HFFc6 (cell line): Measurements from ENCODE around the gene TP53RK. TPM values are rescaled to one million over a fixed set of nuclear protein-coding genes. Genes with fewer than 3 reads are reported as not detected.
A peak's percentile ranks its signal among the peaks of the same experiment; 100 is the strongest.

ENCODE experiments used
- DNase-seq: peaks from one replicate; pipeline ENCODE4 v3.0.0-alpha.2; 2018
- H3K27ac Mint-ChIP-seq: 2 replicates; pipeline ENCODE4 v1.8.0; 2020; ENCODE audit warnings: mild to moderate bottlenecking, mixed read lengths
- H3K27me3 Mint-ChIP-seq: 2 replicates; pipeline ENCODE4 v1.8.0; 2021; ENCODE audit warnings: mild to moderate bottlenecking, moderate library complexity, mixed read lengths; ENCODE audit not compliant: insufficient read depth
- H3K36me3 Mint-ChIP-seq: 2 replicates; pipeline ENCODE4 v1.8.0; 2021; ENCODE audit warnings: low read depth, mixed read lengths
- H3K4me1 Mint-ChIP-seq: 2 replicates; pipeline ENCODE4 v1.8.0; 2020; ENCODE audit warnings: low read depth, mixed read lengths
- H3K4me3 Mint-ChIP-seq: 2 replicates; pipeline ENCODE4 v1.8.0; 2020; ENCODE audit warnings: mild to moderate bottlenecking, moderate library complexity, mixed read lengths
- H3K9me3 Mint-ChIP-seq: 2 replicates; pipeline ENCODE4 v1.8.0; 2020; ENCODE audit warnings: mild to moderate bottlenecking, mixed read lengths
- total RNA-seq, 6 experiments: library from RNA; stranded (reverse); fragmentation: NEBNext Ultra II Directional; extraction: Animal tissue kit (Norgen Biotek cat#: 25700); gene quantifications; 2 replicates in 1 of 6; 3 replicates in 5 of 6; pipeline ENCODE4 v1.2.3, GENCODE V29; 2021
- TF ChIP-seq, protein P1 (sequence below): fragments of 200-600 bp; sonication (generic); IDR thresholded peaks from 2 replicates; pipeline ENCODE4 v1.5.0; 2021; ENCODE audit warnings: antibody characterized with exemption, mild to moderate bottlenecking

TP53RK gene
- total RNA-seq, 6 experiments from 2014 or later, result 14.8 to 20.0 (median 15.8) TPM

DNA sequence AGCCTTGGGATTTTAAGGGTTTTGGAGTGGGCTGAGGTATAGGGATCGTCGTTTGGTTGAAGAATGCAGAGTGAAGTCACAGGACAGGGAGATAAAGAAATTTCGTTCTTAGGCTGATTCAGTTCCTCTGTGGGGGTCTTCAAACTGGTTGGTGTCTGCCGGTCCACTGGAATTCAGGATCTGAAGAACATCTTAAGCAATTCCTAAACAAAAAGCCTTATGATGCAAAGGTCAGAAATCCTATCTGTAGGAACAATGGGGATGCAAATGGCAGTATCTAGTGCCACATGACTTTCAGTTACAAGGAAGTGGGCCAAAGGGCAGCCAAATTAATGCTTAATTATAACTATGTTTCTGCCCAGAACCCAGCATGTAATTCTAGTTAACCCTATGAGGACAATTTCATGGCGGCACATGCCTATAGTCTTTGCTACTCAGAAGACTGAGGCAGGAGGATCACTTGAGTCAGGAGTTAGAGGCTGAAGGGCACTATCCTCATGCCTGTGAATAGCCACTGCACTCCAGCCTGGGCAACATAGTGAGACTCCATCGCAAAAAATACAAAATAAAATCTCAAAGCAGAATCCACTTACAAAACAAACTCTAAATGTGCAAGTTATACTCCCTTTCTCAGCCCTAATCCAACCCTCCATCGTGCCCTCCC is 15.6 kb upstream of the TP53RK start:
- Mint-ChIP-seq H3K27ac (no peak overlapping the region), H3K27me3 (peaks cover 7% of the 10 kb centered on the region), H3K36me3 (peaks cover 8% of the 10 kb centered on the region; the same call in 1 of the 2 replicates), H3K4me1 (peaks cover 16% of the 10 kb centered on the region), H3K9me3 (peaks cover 6% of the 10 kb centered on the region), H3K4me3 (no peak overlapping the region)
- TF ChIP-seq, protein P1, sequence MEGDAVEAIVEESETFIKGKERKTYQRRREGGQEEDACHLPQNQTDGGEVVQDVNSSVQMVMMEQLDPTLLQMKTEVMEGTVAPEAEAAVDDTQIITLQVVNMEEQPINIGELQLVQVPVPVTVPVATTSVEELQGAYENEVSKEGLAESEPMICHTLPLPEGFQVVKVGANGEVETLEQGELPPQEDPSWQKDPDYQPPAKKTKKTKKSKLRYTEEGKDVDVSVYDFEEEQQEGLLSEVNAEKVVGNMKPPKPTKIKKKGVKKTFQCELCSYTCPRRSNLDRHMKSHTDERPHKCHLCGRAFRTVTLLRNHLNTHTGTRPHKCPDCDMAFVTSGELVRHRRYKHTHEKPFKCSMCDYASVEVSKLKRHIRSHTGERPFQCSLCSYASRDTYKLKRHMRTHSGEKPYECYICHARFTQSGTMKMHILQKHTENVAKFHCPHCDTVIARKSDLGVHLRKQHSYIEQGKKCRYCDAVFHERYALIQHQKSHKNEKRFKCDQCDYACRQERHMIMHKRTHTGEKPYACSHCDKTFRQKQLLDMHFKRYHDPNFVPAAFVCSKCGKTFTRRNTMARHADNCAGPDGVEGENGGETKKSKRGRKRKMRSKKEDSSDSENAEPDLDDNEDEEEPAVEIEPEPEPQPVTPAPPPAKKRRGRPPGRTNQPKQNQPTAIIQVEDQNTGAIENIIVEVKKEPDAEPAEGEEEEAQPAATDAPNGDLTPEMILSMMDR, result no peak
- DNase-seq, result no peak

DNA sequence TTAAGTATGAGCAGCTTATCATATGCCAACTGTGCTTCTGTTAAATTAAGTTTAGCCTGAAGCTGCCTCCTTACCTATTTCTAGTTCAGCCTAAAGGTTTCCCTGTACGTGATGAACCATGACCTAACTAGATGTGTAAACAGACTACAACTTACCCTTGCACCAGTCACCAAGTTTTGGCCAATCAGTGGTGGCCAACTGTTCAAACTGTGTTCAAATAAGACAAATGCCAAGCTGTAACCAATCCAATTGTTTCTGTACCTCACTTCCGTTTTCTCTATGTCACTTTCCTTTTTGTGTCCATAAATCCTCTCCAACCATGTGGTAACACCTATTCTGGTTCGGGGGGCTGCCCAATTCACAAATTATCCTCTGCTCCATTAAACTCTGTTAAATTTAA is 14.2 kb upstream of the TP53RK start:
- peaks cover 6% of the 10 kb centered on the region for H3K9me3 Mint-ChIP-seq
- peaks cover 7% of the 10 kb centered on the region; the same call in 1 of the 2 replicates for H3K36me3 Mint-ChIP-seq
- no peak for DNase-seq
- peaks cover 4% of the 10 kb centered on the region for H3K27me3 Mint-ChIP-seq
- peaks cover 10% of the 10 kb centered on the region for H3K4me1 Mint-ChIP-seq
- H3K27ac Mint-ChIP-seq, result no peak overlapping the region
- TF ChIP-seq, protein P1, result no peak
- H3K4me3 Mint-ChIP-seq, result no peak overlapping the region

DNA sequence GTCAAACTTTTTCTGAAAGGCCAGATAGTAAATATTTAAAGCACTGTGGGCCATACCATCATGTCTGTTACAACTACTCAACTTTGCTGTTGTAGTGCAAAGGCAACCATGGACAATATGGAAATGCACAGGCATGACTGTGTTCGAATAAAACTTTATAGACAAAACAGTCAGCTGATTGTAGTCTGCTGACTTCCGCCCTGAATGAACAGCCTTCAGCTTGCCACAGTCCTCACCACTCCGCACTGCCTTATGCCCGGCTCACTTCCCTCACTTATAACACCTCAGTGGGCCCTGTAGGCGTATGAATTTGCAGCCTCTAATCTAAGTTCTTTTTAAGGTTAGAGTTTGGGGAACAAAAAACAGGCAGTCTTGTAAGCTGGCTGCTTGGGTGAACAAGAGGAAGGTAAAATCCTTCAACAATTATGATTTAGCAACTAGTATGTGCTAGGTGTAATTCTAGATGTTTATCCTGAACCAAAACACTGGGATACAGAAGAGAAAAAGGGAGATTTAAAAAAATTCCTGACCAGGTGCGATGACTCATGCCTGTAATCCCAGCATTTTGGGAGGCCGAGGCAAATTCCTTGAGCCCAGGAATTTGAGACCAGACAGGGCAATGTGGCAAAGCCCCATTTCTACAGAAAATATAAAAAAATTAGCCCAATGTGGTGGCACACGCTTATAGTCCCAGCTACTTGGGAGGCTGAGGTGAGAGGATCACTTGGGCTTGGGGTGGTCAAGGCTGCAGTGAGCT is 13.4 kb upstream of the TP53RK start:
- Mint-ChIP-seq H3K4me1 (peaks cover 10% of the 10 kb centered on the region), H3K36me3 (peaks cover 7% of the 10 kb centered on the region; the same call in 1 of the 2 replicates), H3K4me3 (no peak overlapping the region), H3K27ac (no peak overlapping the region), H3K27me3 (peaks cover 5% of the 10 kb centered on the region), H3K9me3 (peaks cover 6% of the 10 kb centered on the region)
- DNase-seq, result no peak
- TF ChIP-seq, protein P1, result no peak

DNA sequence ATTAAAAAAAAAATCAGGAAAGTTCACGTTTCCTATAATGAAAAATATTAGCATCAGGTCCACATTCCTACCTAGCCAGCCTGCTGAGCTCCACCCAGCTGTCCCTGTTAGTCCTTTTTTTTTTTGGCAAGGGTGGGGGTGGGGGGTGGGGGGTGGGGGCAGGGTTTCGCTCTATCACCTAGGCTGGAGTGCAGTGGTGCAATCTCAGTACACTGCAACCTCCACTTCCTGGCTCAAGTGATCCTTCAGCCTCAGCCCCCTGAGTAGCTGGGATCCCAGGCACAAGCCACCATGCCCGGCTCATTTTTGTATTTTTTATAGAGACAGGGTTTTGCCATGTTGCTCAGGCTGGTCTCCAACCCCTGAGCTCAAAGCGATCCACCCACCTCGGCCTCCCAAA is 12.7 kb upstream of the TP53RK start:
- H3K4me1 Mint-ChIP-seq, result peaks cover 13% of the 10 kb centered on the region
- H3K27ac Mint-ChIP-seq, result no peak overlapping the region
- no peak overlapping the region for H3K4me3 Mint-ChIP-seq
- no peak for DNase-seq
- peaks cover 6% of the 10 kb centered on the region for H3K9me3 Mint-ChIP-seq
- H3K36me3 Mint-ChIP-seq, result peaks cover 7% of the 10 kb centered on the region; the same call in 1 of the 2 replicates
- TF ChIP-seq, protein P1, result no peak
- peaks cover 7% of the 10 kb centered on the region for H3K27me3 Mint-ChIP-seq

DNA sequence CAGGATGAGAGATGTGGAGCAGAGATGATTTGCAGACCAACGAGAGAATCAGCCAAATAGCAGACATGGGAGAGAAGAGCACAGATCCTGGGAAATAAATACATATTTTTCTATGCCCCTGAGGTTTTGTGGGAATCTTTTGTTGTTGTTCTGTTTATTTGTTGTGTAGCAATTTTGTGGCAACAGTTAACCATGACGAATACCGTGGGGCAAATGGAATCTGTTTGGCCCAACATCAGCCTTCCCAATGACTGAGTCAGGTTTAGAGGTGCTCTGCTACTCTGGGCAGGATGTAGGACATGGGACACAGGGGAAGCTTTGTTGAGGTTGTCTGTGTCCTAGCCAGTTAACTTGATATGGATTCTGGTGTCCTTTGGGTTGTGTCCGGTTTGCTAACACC is 12.3 kb upstream of the TP53RK start:
- H3K27me3 Mint-ChIP-seq, result peaks cover 7% of the 10 kb centered on the region
- TF ChIP-seq, protein P1, result no peak
- peak; percentile 34 for DNase-seq

More for the DNA sequence above, 12.3 kb upstream of the TP53RK start:
- Mint-ChIP-seq H3K4me1 (peaks cover 18% of the 10 kb centered on the region), H3K36me3 (peaks cover 5% of the 10 kb centered on the region; the same call in 1 of the 2 replicates), H3K4me3 (no peak overlapping the region), H3K9me3 (peaks cover 4% of the 10 kb centered on the region), H3K27ac (no peak overlapping the region; the same call in 1 of the 2 replicates)
